WTC11 (cell line): ENCODE data around the gene ADPRS.

Experiments used
- ATF2 ChIP-seq: sonication (generic); formaldehyde crosslinking; IDR thresholded peaks from 2 replicates; pipeline ENCODE4 v1.8.1; 2022; ENCODE audit warnings: low read depth, missing genetic modification reagents, borderline replicate concordance
- CREM ChIP-seq: sonication (generic); formaldehyde crosslinking; IDR thresholded peaks from 2 replicates; pipeline ENCODE4 v1.8.1; 2022; ENCODE audit warnings: mild to moderate bottlenecking, missing genetic modification reagents, moderate library complexity
- ETV6 ChIP-seq: sonication (generic); formaldehyde crosslinking; IDR thresholded peaks from 2 replicates; pipeline ENCODE4 v1.8.1; 2022; ENCODE audit warnings: mild to moderate bottlenecking, missing genetic modification reagents
- JUN ChIP-seq: sonication (generic); formaldehyde crosslinking; IDR thresholded peaks from 2 replicates; pipeline ENCODE4 v1.8.0; 2023; ENCODE audit warnings: mild to moderate bottlenecking, missing genetic modification reagents
- MAX ChIP-seq: sonication (generic); formaldehyde crosslinking; IDR thresholded peaks from 2 replicates; pipeline ENCODE4 v1.8.0; 2022; ENCODE audit warnings: mild to moderate bottlenecking, missing genetic modification reagents
- SP1 ChIP-seq: sonication (generic); formaldehyde crosslinking; conservative IDR thresholded peaks from 2 replicates; pipeline ENCODE4 v1.8.1; 2022; ENCODE audit warnings: missing genetic modification reagents
- TEAD4 ChIP-seq: sonication (generic); formaldehyde crosslinking; IDR thresholded peaks from 2 replicates; pipeline ENCODE4 v1.8.0; 2022; ENCODE audit warnings: mild to moderate bottlenecking, missing genetic modification reagents
- USF1 ChIP-seq: sonication (generic); formaldehyde crosslinking; IDR thresholded peaks from 2 replicates; pipeline ENCODE4 v1.8.0; 2022; ENCODE audit warnings: mild to moderate bottlenecking, missing genetic modification reagents
- TF ChIP-seq, protein P1 (sequence below): fragments of 200-600 bp; IDR thresholded peaks from 2 replicates; pipeline ENCODE4 v1.8.0; 2022; ENCODE audit warnings: antibody characterized with exemption
- TF ChIP-seq, protein P2 (sequence below): sonication (generic); formaldehyde crosslinking; IDR thresholded peaks from 2 replicates; pipeline ENCODE4 v1.8.1; 2022; ENCODE audit warnings: missing genetic modification reagents, borderline replicate concordance
- TF ChIP-seq, protein P3 (sequence below): sonication (generic); formaldehyde crosslinking; IDR thresholded peaks from 2 replicates; pipeline ENCODE4 v1.8.1; 2023; ENCODE audit warnings: mild to moderate bottlenecking, missing genetic modification reagents, moderate library complexity
- TF ChIP-seq, protein P4 (sequence below): fragments of 250-450 bp; sonication (Bioruptor Pico); IDR thresholded peaks from 2 replicates; pipeline ENCODE4 v1.8.0; 2021; ENCODE audit warnings: mild to moderate bottlenecking

- TF ChIP-seq, protein P1, sequence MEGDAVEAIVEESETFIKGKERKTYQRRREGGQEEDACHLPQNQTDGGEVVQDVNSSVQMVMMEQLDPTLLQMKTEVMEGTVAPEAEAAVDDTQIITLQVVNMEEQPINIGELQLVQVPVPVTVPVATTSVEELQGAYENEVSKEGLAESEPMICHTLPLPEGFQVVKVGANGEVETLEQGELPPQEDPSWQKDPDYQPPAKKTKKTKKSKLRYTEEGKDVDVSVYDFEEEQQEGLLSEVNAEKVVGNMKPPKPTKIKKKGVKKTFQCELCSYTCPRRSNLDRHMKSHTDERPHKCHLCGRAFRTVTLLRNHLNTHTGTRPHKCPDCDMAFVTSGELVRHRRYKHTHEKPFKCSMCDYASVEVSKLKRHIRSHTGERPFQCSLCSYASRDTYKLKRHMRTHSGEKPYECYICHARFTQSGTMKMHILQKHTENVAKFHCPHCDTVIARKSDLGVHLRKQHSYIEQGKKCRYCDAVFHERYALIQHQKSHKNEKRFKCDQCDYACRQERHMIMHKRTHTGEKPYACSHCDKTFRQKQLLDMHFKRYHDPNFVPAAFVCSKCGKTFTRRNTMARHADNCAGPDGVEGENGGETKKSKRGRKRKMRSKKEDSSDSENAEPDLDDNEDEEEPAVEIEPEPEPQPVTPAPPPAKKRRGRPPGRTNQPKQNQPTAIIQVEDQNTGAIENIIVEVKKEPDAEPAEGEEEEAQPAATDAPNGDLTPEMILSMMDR, result no peak
- TF ChIP-seq USF1 (CRISPR knock-in tag) (no peak), TEAD4 (CRISPR knock-in tag) (no peak), ETV6 (CRISPR knock-in tag) (no peak), SP1 (CRISPR knock-in tag) (no peak), MAX (no peak), CREM (CRISPR knock-in tag) (no peak), ATF2 (CRISPR knock-in tag) (no peak), JUN (CRISPR knock-in tag) (no peak)
- TF ChIP-seq, protein P2, sequence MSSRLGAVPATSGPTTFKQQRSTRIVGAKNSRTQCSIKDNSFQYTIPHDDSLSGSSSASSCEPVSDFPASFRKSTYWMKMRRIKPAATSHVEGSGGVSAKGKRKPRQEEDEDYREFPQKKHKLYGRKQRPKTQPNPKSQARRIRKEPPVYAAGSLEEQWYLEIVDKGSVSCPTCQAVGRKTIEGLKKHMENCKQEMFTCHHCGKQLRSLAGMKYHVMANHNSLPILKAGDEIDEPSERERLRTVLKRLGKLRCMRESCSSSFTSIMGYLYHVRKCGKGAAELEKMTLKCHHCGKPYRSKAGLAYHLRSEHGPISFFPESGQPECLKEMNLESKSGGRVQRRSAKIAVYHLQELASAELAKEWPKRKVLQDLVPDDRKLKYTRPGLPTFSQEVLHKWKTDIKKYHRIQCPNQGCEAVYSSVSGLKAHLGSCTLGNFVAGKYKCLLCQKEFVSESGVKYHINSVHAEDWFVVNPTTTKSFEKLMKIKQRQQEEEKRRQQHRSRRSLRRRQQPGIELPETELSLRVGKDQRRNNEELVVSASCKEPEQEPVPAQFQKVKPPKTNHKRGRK (CRISPR knock-in tag), result no peak
- TF ChIP-seq, protein P3, sequence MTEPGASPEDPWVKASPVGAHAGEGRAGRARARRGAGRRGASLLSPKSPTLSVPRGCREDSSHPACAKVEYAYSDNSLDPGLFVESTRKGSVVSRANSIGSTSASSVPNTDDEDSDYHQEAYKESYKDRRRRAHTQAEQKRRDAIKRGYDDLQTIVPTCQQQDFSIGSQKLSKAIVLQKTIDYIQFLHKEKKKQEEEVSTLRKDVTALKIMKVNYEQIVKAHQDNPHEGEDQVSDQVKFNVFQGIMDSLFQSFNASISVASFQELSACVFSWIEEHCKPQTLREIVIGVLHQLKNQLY (CRISPR knock-in tag), result no peak
- TF ChIP-seq, protein P4, sequence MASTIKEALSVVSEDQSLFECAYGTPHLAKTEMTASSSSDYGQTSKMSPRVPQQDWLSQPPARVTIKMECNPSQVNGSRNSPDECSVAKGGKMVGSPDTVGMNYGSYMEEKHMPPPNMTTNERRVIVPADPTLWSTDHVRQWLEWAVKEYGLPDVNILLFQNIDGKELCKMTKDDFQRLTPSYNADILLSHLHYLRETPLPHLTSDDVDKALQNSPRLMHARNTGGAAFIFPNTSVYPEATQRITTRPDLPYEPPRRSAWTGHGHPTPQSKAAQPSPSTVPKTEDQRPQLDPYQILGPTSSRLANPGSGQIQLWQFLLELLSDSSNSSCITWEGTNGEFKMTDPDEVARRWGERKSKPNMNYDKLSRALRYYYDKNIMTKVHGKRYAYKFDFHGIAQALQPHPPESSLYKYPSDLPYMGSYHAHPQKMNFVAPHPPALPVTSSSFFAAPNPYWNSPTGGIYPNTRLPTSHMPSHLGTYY (CRISPR knock-in tag), result no peak
Observed at GRCh38 chr1:36062315-36062714, 26.4 kb upstream of the ADPRS start.
